HG02973 (cell line): ENCODE measurements around the gene TEX22.

Experiments used
- ATAC-seq: cut with Tn5 transposase; IDR thresholded peaks from one replicate; pipeline ENCODE4 v1.9.1; 2021; ENCODE audit warnings: moderate library complexity; ENCODE audit not compliant: unreplicated experiment

TEX22 gene

GRCh38 chr14:105366386-105367074, 31.8 kb upstream of the TEX22 start:
- ATAC-seq: no peak

DNA sequence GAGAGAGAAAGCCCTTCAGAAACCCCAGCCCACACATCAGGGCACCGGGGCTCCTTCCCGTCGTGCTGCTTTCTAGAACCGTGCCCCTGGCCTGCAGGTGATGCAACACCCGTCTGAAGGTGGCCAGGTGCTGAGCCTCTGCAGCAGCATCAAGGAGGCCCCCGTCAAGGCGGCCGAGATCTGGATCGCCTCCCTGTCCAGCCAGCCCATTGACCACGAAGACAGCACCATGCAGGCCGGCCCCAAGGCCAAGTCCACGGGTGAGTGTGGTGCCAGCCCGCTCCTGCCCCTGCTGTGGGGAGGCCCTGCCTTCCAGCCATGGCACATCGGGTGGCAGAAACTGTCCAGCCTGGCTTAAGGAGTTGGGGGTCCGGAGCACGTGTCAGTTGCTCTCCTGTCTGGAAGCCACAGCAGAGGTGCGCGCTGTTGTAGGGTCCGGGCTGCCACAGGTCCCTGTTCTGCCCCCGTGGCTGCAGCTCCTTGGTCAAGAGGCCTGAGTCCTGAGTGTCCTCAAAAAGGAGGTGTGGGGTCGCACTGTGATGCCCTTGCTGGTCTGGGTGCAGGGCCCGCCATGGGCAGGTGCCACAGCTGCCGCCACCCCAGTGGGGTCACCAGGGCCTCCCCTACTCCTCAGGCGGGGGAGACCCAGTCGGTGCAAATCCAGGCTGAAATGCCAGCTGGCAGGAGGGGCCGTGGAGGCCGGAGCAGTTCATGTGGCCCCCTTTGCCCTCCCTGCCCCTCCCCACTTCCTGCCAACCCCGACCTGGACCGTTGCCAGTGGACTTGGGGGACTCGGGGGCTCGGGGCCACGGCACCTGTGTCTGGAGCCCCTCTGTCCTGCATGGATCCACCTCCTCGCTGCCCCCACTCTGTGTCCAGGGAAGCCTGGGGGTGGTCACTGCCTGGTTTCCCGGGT, 31.0 kb upstream of the TEX22 start:
- no peak for ATAC-seq

DNA sequence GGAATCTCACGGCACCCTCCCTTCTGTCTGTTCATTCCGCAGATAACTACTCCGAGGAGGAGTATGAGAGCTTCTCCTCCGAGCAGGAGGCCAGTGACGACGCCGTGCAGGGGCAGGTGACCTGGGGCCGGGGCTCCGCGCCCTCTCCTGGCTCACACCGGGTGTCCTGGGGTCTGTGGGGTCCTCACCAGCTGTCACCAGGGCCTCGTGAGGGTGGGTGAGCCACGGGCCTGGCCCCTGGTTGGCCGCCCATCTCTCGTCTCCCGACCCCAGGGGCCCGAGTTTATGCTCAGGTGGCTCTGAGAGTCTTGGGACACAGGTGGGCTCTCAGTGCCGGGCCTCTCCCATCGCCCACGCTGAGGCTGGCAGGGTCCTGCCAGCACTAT, 30.3 kb upstream of the TEX22 start:
- no peak for ATAC-seq

- ATAC-seq: no peak
Measured at GRCh38 chr14:105368426-105368825, 29.9 kb upstream of the TEX22 start.

GRCh38 chr14:105368910-105369652, 29.3 kb upstream of the TEX22 start:
- no peak for ATAC-seq

GRCh38 chr14:105369653-105370040, 28.7 kb upstream of the TEX22 start:
- ATAC-seq: no peak

- ATAC-seq: no peak
Measured at GRCh38 chr14:105374389-105374788, 23.9 kb upstream of the TEX22 start.

DNA sequence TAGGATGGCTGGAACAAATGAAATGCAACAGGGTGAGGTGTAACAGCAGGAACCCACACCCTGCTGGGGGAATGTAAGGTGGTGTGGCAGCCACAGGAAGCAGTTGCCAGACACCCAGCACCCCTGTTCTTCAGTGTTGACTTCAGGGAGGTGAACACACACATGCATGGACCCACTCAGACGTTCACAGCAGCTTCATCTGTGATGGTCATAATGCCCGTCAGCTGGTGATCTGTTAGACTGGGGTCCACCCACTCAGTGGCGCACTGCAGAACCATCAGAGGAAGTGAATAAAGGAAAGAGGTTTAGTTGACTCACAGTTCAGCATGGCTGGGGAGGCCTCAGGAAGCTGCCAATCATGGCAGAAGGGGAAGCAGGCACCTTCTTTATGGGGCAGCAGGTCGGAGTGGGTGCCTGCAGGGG, 22.7 kb upstream of the TEX22 start:
- no peak for ATAC-seq

GRCh38 chr14:105376521-105377440, 21.6 kb upstream of the TEX22 start:
- no peak for ATAC-seq

GRCh38 chr14:105377555-105378182, 20.7 kb upstream of the TEX22 start:
- ATAC-seq: no peak

DNA sequence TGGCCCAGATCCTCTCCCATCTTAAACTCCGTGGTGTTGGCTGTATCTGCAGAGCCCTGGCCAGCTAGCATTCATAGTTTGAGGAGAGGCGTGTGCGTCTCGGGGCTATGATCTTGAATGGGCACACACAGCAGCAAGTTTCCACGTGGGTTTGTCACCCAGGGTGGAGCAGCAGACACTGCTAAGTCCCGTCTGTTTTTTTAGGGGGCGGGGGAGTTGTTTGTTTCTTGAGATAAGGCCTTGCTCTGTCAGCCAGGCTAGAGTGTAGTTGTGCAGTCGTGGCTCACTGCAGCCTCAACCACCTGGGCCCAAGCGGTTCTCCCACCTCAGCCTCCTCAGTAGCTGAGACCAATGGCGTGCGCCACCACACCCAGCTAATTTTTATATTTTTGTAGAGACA, 20.1 kb upstream of the TEX22 start:
- no peak for ATAC-seq

DNA sequence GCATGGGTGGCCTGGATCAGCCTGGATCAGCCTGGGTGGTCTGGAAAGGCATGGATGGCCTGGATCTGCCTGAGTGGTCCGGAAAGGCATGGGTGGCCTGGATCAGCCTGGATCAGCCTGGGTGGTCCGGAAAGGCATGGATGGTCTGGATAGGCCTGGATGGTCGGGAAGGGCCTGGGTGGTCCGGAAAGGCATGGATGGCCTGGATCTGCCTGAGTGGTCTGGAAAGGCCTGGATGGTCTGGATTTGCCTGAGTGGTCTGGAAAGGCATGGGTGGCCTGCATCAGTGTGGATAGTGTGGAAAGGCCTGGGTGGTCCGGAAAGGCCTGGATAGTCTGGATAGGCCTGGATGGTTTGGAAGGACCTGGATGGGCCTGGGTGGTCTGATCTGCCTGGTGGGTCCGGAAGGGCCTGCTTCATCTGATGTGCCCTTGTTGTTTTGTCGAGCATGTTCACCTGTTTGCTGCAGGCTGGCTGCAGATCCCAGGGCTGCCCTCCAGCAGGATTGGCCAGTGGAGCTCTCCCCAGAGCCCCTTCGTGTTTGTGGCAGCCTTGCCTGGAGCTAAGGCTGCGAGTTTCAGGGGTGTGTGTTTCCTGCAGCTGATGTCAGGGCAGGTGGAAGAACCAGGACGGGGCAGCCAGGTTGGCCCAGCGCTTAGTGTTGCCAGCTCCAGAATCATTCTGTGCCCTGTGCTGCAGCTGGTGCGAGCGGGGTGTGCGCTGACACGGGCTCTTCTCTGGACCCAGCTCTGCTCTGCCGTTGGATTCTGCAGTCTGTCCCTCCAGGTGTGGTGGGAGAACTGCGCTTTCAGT, 19.3 kb upstream of the TEX22 start:
- no peak for ATAC-seq

DNA sequence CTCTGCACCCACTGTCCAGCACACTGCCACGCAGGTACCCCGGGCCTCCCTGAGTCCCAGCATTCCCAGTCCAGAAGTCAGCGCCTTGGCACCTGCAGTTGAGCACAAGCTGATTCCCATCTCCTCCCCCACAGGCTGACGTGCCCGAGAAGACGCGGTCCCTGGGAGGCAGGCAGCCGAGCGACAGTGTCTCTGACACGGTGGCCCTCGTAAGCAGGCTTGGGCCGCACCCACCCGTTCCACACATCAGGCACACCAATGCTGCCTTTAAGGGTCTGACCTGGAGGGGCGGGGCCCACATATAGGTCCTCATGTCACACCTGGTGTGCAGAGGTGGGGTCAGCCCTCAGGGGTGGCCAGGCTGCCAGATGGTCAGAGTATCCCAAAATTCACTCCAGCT, 18.4 kb upstream of the TEX22 start:
- no peak for ATAC-seq

DNA sequence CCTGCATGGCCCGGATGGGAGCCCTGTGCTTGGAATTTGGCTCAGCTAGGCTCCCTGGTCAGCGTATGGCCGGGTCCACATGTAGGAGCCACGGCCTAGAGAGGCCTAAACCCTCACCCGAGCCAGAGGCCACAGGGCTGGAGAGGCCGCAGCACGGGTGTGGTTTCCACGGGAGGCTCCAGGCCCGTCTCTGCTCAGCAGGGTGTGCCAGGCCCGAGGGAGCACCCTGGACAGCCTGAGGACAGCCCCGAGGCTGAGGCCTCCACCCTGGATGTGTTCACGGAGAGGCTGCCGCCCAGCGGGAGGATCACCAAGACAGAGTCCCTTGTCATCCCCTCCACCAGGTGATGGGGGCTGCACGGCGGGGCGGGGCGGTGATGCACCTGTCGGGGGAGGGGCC, 17.6 kb upstream of the TEX22 start:
- ATAC-seq: no peak

GRCh38 chr14:105381446-105382342, 16.6 kb upstream of the TEX22 start:
- no peak for ATAC-seq

DNA sequence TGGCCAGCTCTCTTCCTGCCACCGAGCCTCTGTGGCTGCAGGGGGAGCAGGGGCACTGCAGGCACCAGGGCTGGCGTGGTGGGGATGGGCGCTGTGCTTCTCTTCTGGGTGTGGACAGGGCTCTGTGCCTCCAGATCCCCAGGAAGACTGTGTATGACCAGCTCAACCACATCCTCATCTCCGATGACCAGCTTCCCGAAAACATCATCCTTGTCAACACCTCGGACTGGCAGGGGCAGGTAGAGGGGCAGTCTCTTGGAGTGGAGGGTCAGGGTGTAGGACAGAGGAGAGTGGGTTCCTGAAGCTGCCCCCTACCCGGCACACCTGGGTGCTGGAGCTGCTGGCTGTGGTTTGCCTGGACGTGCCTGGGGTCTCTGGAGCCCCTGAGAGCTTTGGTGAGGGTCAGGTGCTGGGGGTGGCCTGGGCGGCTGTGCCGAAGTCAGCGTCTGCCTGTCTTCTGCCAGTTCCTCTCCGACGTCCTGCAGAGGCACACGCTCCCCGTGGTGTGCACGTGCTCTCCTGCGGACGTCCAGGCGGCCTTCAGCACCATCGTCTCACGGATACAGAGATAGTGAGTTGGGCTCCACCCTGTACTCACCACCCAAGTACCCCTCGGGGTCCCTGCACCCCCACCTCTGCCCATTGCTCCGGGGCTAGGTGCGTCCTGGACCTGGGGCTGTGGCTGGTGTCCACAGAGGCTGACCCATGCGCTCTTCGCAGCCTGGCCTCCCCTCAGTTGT, 15.8 kb upstream of the TEX22 start:
- no peak for ATAC-seq

DNA sequence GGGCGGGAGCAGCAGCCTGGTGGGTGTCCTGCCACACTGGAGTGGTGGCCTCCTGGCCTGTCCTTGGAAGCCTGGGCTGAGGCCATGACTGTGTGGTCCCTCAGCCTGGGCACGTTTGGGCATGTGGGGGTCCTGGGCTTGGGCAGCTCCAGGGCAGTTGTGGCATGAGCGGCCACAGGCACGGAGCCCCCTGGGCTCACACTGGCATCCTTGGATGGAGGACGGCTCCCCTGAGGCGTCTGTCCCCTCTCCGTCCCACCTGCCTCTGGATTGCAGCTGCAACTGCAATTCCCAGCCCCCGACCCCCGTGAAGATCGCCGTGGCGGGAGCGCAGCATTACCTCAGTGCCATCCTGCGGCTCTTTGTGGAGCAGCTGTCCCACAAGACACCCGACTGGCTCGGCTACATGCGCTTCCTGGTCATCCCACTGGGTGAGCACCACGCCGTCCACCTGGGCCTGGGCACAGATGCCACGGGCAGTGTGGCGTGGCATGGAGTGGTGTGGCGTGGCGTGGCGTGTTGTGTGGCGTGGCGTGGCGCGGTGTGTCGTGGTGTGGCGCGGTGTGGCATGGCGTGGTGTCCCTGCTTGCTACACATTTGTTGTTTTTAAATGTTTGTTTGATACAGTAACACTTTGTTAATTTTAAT, 15.1 kb upstream of the TEX22 start:
- ATAC-seq: no peak
